ENCODE results near the gene VPS26B.

The VPS26B gene

DNA sequence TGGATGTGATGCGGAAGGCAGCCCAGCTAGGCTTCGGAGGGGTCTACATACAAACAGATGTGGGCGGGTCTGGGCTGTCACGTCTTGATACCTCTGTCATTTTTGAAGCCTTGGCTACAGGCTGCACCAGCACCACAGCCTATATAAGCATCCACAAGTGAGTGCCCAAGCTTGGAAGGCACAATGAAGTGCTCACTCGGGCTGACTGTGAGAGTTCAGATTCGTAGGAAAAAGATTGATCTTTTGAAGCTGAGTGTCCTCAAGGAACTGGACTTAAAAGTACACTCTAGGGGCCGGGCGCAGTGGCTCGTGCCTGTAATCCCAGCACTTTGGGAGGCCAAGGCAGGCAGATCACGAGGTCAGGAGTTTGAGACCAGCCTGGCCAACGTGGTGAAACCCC lies 32.6 kb downstream of the VPS26B start:
- DNase-seq (ENCODE audit: low spot score), result no peak

DNA sequence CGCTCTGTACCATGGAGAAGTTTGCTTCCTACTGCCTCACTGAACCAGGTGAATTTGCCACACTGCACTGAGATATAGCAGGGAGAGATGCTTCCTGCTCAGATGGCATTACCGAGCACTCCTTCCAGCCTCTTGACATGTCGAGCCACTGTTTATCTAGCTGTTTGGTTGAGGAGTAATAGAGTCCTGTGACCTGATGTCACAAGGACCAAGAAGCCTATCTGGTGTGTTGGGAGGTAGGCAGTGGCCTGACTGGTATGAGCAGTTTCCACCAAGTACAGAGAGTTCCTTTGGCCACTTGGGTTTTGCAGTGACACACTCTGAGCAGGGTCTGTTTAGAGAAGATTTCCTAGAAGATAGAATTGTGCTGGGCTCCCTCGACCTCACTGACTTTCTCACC lies 34.1 kb downstream of the VPS26B start:
- DNase-seq (ENCODE audit: low spot score), result no peak

- no peak for DNase-seq (ENCODE audit: low spot score)
Observed at GRCh38 chr11:134260503-134260902, 36.0 kb downstream of the VPS26B start.

DNA sequence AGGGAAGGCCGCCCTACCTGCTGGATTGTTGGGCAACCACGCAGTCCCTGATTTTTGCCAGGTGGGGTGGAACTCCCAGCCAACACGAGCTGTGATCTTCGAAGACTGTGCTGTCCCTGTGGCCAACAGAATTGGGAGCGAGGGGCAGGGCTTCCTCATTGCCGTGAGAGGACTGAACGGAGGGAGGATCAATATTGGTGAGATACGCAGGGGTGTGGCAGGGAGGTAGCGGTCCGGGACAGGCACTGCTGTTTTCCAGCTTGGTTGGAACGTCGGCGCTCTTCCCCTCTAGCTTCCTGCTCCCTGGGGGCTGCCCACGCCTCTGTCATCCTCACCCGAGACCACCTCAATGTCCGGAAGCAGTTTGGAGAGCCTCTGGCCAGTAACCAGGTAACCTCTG lies 36.5 kb downstream of the VPS26B start:
- DNase-seq (ENCODE audit: low spot score), result no peak

DNA sequence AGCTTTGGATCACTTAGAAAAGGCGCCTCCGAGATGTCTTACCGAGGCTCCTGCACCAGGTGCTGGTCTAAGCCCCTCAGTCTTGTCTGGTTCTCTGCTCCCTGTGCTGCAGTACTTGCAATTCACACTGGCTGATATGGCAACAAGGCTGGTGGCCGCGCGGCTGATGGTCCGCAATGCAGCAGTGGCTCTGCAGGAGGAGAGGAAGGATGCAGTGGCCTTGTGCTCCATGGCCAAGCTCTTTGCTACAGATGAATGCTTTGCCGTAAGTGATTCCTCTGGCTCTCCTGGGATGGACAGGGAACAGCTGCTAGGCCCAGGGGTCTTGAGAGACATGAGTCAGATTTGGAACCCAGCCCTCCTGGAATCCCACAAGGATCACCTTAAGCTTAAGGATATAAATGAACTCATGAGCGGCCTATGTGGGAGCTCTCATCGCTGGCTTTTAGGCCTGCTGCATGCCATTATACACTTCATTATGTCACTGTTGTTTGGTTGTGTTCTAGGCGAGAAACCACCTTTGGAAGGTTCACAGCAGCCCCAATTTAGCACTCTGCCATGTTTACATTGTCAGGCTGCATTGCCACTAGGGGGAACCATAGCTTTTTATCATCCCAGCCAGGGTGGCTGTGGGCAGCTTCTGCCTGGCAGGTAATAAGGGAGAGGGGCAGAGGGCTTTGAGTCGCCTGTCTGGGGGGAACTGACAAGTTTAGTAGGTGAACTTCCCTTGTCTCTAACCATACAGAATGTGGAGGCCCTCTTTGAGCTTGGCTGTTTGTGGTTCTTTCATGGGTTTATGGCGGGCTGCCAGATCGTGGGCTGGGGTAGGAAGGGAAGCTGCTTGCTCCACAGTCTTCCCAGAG lies 37.4 kb downstream of the VPS26B start:
- peak; percentile 20 for DNase-seq (ENCODE audit: low spot score)

DNA sequence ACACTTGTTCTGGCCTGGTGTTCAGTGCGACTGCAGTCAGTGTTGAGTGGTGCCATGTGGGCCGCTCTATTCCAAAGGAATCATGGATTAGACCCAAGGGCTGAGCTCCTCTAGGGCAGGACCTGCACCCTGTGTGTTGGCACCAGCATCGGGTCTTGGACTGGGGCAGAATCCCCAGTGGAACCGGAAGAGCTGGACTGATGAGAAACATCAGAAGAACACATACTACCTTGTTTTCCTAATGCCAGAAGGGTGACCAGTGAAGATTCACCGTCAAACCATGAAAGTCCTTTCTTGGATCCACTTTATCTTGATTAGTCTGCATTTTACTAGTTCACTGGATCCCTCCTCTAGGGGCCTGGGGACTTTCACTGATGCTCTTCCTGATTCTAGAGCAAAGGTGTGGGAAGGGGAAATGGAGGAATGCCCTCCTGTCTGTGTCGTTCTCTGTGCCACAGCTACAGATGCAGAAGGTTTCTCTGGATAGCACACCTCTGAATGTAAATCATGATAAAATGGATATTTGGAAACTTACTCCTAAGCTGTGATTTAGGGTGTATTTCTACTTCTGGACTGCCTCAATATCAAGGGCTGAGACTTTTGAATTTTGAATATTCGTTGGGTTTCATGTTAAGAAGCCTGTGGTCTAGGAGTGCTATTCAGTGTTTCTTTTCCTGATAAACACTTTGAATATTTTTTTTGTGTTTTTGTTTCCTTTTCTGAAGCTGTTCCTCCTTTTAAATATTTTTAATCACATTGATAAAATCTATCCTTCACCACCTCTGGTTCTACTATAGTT lies 40.7 kb downstream of the VPS26B start:
- DNase-seq (ENCODE audit: low spot score), result no peak

DNA sequence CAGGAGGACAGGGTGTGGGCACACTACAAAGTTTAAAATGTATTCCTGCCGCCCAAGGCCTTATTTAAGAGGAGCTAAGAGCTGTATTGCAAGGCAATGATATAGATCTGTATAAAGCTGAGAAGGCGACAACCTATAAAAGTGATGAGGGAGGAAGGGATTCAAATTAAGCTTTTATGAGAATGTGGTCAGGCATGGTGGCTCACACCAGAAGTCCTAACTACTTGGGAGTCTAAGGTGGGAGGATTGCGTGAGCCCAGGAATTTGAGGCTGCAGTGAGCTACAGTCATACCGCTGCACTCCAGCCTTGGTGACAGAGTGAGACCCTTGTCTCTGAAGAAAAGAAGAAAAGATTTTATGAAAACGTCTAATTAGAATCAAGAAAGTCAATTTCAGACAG lies 42.0 kb downstream of the VPS26B start:
- DNase-seq (ENCODE audit: low spot score), result no peak

DNA sequence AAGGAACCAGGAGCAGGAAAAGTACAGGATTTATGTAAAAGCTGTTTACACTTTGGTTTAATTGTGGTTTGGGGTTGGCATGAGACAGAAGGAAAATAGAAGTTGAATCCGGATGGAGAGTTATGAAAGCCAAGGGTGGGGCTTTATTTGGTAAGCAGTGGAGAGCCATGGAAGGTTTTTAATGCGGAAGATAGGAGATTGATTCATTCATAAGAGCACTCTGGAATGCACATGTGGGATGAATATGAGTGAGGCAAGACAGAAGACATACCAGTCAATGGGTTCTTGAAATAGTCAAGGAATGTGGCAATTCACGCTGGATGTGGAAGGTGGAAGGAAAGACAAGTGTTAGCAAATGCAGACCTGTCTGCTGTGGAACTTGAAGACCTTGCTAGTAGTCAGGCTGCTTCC lies 42.4 kb downstream of the VPS26B start:
- DNase-seq (ENCODE audit: low spot score), result no peak

DNA sequence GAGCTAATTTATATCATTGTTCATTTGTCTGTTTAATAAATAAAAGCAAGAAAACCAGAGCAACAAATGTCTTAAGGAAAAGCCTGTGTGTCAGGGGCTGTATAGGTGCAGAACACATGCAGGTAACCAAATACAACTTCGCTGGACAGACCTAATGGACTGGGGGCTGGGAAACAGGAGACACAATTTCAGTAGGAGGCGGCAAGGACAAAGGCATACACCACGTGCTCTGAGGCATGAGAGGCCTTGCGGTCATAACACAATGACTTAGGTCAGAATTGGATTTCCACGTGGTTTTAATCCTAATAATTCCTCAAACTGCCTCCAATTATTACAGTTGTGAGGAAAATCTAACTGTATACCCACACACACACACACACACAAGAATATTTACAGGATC lies 43.0 kb downstream of the VPS26B start:
- DNase-seq (ENCODE audit: low spot score), result no peak

GRCh38 chr11:134267966-134268365 lies 43.5 kb downstream of the VPS26B start:
- DNase-seq (ENCODE audit: low spot score), result no peak

DNA sequence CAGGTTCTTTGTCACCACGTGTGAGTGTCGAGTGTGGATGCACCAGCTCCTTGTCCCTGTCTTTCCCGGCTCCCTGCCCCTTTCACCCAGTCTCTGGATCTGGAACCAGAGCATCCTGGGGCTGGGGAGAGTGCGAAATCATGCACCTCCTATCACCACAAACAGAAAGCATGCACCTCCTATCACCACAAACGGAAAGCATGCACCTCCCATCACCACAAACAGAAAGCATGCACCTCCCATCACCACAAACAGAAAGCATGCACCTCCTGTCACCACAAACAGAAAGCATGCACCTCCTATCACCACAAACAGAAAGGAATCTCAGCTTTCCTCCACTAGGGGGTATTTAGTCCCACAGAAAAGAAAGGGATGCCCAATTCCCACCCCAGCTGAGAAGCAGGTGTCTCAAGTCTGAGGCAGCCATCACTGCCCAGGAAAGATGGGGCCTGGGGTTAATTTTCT lies 45.8 kb downstream of the VPS26B start:
- DNase-seq (ENCODE audit: low spot score), result no peak

DNA sequence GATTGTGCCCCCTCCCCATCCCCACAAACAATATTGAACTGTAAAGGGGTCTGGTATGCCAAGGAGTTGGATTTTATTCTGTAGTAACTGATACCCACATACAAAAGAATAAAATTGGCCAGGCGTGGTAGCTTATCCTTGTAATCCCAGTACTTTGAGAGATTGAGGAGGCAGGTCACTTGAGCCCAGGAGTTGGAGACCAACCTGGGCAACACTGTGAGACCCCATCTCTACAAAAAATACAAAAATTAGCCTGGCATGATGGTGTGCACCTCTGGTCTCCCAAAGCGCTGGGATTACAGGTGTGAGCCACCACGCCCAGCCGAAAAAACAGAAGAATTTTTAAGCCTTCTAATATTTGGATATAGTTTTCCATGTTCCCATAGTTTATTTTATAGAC lies 47.5 kb downstream of the VPS26B start:
- no peak for DNase-seq (ENCODE audit: low spot score)

DNA sequence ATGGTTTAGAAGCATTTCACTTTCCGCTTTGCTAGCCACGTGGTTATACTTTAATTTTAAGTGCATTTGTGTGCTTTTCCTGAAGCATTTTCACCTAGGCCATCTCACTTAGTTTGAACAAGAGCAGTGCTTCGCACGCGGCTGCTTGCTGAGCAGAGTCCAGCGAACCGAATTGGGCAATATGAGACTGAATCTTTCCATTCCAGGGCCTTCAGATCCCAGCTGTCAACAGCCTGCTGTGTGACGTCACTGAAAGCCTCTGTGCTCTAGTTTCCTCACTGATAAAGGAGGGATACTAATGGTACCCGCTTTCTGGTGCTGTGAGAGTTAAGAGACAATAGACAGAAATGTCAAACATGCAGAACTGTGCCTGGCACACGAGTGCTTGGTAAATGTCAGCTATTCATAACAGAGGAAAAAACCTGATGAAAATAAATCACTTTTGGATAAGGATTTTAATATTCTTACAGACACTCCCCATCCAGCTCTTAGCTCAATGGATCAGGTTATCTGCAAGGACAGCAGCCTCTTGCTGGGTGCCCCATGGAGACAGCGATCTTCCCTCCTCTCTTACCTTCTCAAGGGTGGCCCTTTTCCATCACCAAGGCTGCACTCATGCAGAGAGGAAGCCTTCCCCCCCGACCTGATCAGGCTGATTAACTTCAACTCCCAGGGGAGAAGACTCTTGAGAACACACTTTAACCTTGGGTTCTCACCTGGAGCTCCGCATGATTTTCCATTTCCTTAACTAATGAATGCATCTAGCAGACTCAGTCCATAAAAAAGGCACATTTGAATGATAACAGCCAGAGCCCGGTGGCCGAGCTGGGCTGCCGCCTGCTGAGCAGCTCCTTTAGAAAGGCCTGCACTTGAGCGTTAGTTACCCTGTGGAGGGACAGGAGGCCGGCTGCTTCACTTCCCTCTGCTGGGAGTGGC lies 48.2 kb downstream of the VPS26B start:
- DNase-seq (ENCODE audit: low spot score), result no peak

GRCh38 chr11:134273317-134273712 lies 48.8 kb downstream of the VPS26B start:
- no peak for DNase-seq (ENCODE audit: low spot score)

DNA sequence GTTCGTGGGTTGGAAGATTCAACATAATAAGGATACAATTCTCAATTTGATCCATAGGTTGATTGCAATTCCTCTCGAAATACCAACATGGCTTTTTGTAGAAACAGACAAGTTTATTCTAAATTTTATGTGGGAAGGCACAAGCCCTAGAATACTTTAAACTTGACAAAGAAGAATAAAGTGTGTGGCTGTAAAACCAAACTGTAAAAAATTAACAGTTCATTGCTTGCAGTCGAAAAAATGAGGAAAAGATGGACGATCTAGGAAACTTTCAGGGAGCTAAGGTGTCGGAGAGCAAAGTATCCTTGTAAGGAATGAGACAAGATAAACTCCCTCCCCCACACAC lies 50.7 kb downstream of the VPS26B start:
- DNase-seq (ENCODE audit: low spot score), result no peak

GRCh38 chr11:134275534-134276395 lies 51.3 kb downstream of the VPS26B start, which contains the start of gene GLB1L3:
Gene GLB1L3, plus strand, starts transcription at chr11:134276379. Its CDS starts 362 bp downstream, at chr11:134276741.
- peak; percentile 35 for DNase-seq (ENCODE audit: low spot score)

DNA sequence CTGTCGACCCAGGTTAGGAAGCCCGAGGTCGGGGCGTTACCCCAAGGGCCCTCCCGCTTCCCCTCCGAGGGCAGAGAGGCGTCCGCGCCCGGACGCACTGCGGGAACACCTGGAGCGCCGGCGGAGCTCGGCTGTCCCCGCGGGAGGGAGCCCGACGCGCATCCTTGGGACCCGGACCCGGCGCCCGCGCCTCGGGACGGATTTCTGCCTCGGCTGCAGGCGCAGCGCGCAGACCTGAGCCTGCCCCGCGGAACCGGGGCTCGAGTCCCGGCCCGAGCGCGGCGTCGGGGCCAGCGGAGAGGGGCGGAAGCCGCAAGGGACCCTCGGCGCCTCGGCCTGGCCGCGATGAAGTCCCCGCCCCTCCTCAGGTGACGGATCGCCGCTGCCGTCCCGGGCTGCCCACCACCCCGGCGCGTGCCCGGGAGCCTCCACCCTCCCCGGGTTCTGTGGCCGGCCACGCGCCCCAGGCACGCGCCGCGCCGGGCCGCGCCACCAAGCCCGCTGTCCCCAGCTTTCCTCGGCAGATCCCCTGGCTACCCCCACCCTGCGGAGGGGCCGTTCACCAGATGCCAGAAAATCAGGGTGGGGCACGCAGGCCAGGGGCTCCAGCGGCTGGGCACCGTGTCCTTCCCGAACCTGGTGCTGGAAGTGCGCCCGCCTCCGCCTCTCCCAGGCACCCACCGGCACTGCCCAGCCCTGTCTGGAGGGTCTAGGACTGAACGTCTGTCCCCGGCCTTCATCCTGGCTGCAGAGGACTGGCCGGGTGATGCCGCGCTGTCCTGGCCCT lies 52.1 kb downstream of the VPS26B start:
- no peak for DNase-seq (ENCODE audit: low spot score)

DNA sequence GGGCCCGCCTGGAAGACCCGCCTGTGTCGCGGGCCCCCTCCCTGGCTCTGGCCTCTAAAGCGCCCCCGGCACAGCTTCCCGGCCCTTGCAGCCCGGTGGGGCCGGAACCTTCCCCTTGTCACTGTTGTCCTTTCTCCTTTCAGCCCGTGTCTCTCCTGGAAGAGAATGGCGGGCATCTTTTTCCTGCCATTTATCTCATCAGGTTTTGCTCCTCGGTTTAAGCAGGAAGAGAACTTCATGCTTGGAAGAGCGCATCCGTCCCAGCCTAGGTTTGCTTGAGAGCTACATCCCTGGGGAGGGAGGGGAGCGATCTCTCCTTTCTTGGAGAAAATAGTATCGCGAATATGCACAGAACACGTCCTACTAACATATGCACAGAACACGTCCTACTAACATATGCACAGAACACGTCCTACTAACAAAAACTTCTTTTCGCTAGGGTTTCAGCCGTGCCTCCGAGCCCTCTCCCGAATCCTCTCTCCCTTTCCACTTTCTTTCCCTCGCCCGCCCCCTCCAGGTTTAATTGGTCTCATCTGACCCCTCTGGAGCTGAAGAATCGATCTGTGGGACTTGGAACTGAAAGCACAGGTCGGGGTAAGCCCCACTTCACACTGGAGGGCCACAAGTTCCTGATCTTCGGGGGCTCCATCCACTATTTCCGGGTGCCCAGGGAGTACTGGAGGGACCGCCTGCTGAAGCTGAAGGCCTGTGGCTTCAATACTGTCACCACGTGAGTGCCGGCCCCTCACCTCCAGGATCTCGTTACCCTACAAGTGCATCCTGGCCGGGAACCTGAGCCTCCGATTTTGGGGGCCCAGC lies 52.9 kb downstream of the VPS26B start:
- peak; percentile 11 for DNase-seq (ENCODE audit: low spot score)

GRCh38 chr11:134278356-134278755 lies 53.9 kb downstream of the VPS26B start:
- DNase-seq (ENCODE audit: low spot score), result no peak
